Heart left ventricle (tissue), 13 donors: Measurements from ENCODE around the gene POLR2M.

Experiments
- CTCF ChIP-seq, 12 donors: fragments of 200-600 bp; sonication (generic) in 4 of 12; IDR thresholded peaks; one replicate each; pipeline versions ENCODE4 v1.5.0 to v1.8.0; 2018 to 2022; ENCODE audit warnings: antibody characterized with exemption in 12 of 12, mild to moderate bottlenecking in 5 of 12
- POLR2A ChIP-seq, 2 donors: fragments of 450-650 bp; IDR thresholded peaks; one replicate each; pipeline ENCODE4 v1.6.1; 2017; ENCODE audit warnings: antibody characterized with exemption in 2 of 2, mild to moderate bottlenecking in 2 of 2, moderate library complexity in 2 of 2
- donor health status: ischemic (EF 13 %, LVEDD 7.1; RV severe dilation, severe dysfunction).
- donor health status: DM: no; HTN: yes; CAD: no.
- donor health status: DM: no; HTN: no; CAD: no.
- donor health status: ischemic (EF 25% LVEDD 6.9; RV normal size, moderate dysfunction).
- donor health status: ischemic (EF 25% LVEDD 5.7; RV mildly dilated, moderate dysfunction).
- donor health status: ischemic (EF 35%, LVEDD 5.7; RV mildly dilated, moderate dysfunction).
- donor health status: nonischemic (EF 11% LVEDD 7.7; RV severe dilation, severe dysfunction).
- donor health status: DM: yes; HTN: yes; CAD: no.
- donor health status: PGD.
- donor health status: ischemic (EF 29% LVEDD 5.4; RV normal size, mild dysfunction).
- donor health status: nonischemic (EF 23%, LVEDD 6.1; RV moderate dilation, normal function).

GRCh38 chr15:57718309-57718708 lies 11.8 kb downstream of the POLR2M start:
- TF ChIP-seq CTCF (IDR thresholded peaks at IDR 0.05) (no peak), POLR2A (IDR thresholded peaks at IDR 0.05) (no peak)
